ENCODE measurements around the gene RASSF10.

The RASSF10 gene

GRCh38 chr11:12998336-12998735 is 10.8 kb upstream of the RASSF10 start:
- Mint-ChIP-seq H3K27me3 (peaks cover 43% of the 10 kb centered on the region), H3K27ac (ENCODE audit: low read depth) (no peak overlapping the region), H3K36me3 (ENCODE audit: insufficient read depth) (no peaks in the 10 kb centered on the region), H3K4me3 (no peak overlapping the region), H3K9me3 (no peaks in the 10 kb centered on the region), H3K4me1 (no peaks in the 10 kb centered on the region)
- no peak for DNase-seq (ENCODE audit: low spot score in 2 of 2)
- ATAC-seq (replicated peaks; ENCODE audit: extremely low read depth, poor library complexity, severe bottlenecking) = no peak

GRCh38 chr11:12999597-12999996 is 9.5 kb upstream of the RASSF10 start:
- no peak overlapping the region for H3K27ac Mint-ChIP-seq (ENCODE audit: low read depth)
- ATAC-seq (replicated peaks; ENCODE audit: extremely low read depth, poor library complexity, severe bottlenecking) (no peak), DNase-seq (ENCODE audit: low spot score in 2 of 2) (no peak)
- peaks cover 44% of the 10 kb centered on the region for H3K27me3 Mint-ChIP-seq
- no peaks in the 10 kb centered on the region for H3K4me1 Mint-ChIP-seq
- no peaks in the 10 kb centered on the region for H3K9me3 Mint-ChIP-seq
- H3K36me3 Mint-ChIP-seq (ENCODE audit: insufficient read depth) = no peaks in the 10 kb centered on the region
- no peak overlapping the region for H3K4me3 Mint-ChIP-seq

GRCh38 chr11:13000116-13000515 is 9.0 kb upstream of the RASSF10 start:
- Mint-ChIP-seq H3K27me3 (peaks cover 45% of the 10 kb centered on the region), H3K36me3 (ENCODE audit: insufficient read depth) (no peaks in the 10 kb centered on the region), H3K4me1 (no peaks in the 10 kb centered on the region), H3K4me3 (no peak overlapping the region), H3K27ac (ENCODE audit: low read depth) (no peak overlapping the region), H3K9me3 (no peaks in the 10 kb centered on the region)
- DNase-seq (ENCODE audit: low spot score in 2 of 2) (no peak), ATAC-seq (replicated peaks; ENCODE audit: extremely low read depth, poor library complexity, severe bottlenecking) (no peak)

- H3K36me3 Mint-ChIP-seq (ENCODE audit: insufficient read depth) = no peaks in the 10 kb centered on the region
- H3K4me3 Mint-ChIP-seq = no peak overlapping the region
- no peak for DNase-seq (ENCODE audit: low spot score in 2 of 2)
- no peaks in the 10 kb centered on the region for H3K9me3 Mint-ChIP-seq
- no peaks in the 10 kb centered on the region for H3K4me1 Mint-ChIP-seq
- H3K27me3 Mint-ChIP-seq = peaks cover 50% of the 10 kb centered on the region
- no peak for ATAC-seq (replicated peaks; ENCODE audit: extremely low read depth, poor library complexity, severe bottlenecking)
- no peak overlapping the region for H3K27ac Mint-ChIP-seq (ENCODE audit: low read depth)
Measured at GRCh38 chr11:13000721-13001120, 8.4 kb upstream of the RASSF10 start.

GRCh38 chr11:13003736-13004493 is 5.2 kb upstream of the RASSF10 start:
- Mint-ChIP-seq H3K4me1 (peaks cover 5% of the 10 kb centered on the region), H3K4me3 (no peak overlapping the region), H3K27ac (ENCODE audit: low read depth) (no peak overlapping the region), H3K36me3 (ENCODE audit: insufficient read depth) (no peaks in the 10 kb centered on the region), H3K9me3 (no peaks in the 10 kb centered on the region), H3K27me3 (peaks cover 82% of the 10 kb centered on the region)
- ATAC-seq (replicated peaks; ENCODE audit: extremely low read depth, poor library complexity, severe bottlenecking) (no peak), DNase-seq (ENCODE audit: low spot score in 2 of 2) (no peak)

- Mint-ChIP-seq H3K27ac (ENCODE audit: low read depth) (no peak overlapping the region), H3K4me1 (peaks cover 5% of the 10 kb centered on the region), H3K27me3 (peaks cover 80% of the 10 kb centered on the region), H3K9me3 (no peaks in the 10 kb centered on the region), H3K36me3 (ENCODE audit: insufficient read depth) (no peaks in the 10 kb centered on the region), H3K4me3 (no peak overlapping the region)
- no peak for DNase-seq (ENCODE audit: low spot score in 2 of 2)
- ATAC-seq (replicated peaks; ENCODE audit: extremely low read depth, poor library complexity, severe bottlenecking) = no peak
Measured at GRCh38 chr11:13007182-13008060, 1.7 kb upstream of the RASSF10 start.

GRCh38 chr11:13008061-13008435 is 1.1 kb upstream of the RASSF10 start:
- Mint-ChIP-seq H3K4me3 (no peak overlapping the region), H3K9me3 (no peaks in the 10 kb centered on the region), H3K27me3 (peaks cover 80% of the 10 kb centered on the region), H3K36me3 (ENCODE audit: insufficient read depth) (no peaks in the 10 kb centered on the region), H3K27ac (ENCODE audit: low read depth) (no peak overlapping the region), H3K4me1 (peaks cover 5% of the 10 kb centered on the region)
- no peak for ATAC-seq (replicated peaks; ENCODE audit: extremely low read depth, poor library complexity, severe bottlenecking)
- DNase-seq (ENCODE audit: low spot score in 2 of 2) = no peak

GRCh38 chr11:13009476-13009920 is 382 bp downstream of the RASSF10 start:
- DNase-seq (ENCODE audit: low spot score in 2 of 2) (no peak), ATAC-seq (replicated peaks; ENCODE audit: extremely low read depth, poor library complexity, severe bottlenecking) (no peak)
- Mint-ChIP-seq H3K4me1 (peaks cover 5% of the 10 kb centered on the region), H3K27ac (ENCODE audit: low read depth) (no peak overlapping the region), H3K27me3 (peaks cover 80% of the 10 kb centered on the region), H3K36me3 (ENCODE audit: insufficient read depth) (no peaks in the 10 kb centered on the region), H3K9me3 (no peaks in the 10 kb centered on the region), H3K4me3 (no peak overlapping the region)

- Mint-ChIP-seq H3K36me3 (ENCODE audit: insufficient read depth) (no peaks in the 10 kb centered on the region), H3K4me3 (no peak overlapping the region), H3K9me3 (no peaks in the 10 kb centered on the region), H3K27me3 (peaks cover 84% of the 10 kb centered on the region), H3K4me1 (peaks cover 5% of the 10 kb centered on the region), H3K27ac (ENCODE audit: low read depth) (no peak overlapping the region)
- ATAC-seq (replicated peaks; ENCODE audit: extremely low read depth, poor library complexity, severe bottlenecking) (no peak), DNase-seq (ENCODE audit: low spot score in 2 of 2) (no peak)
Measured at GRCh38 chr11:13009921-13010748, 1.0 kb downstream of the RASSF10 start.

GRCh38 chr11:13010749-13011465 is 1.8 kb downstream of the RASSF10 start:
- no peak for DNase-seq (ENCODE audit: low spot score in 2 of 2)
- Mint-ChIP-seq H3K9me3 (no peaks in the 10 kb centered on the region), H3K4me1 (peaks cover 5% of the 10 kb centered on the region), H3K27me3 (peaks cover 84% of the 10 kb centered on the region), H3K4me3 (no peak overlapping the region), H3K36me3 (ENCODE audit: insufficient read depth) (no peaks in the 10 kb centered on the region), H3K27ac (ENCODE audit: low read depth) (no peak overlapping the region)
- no peak for ATAC-seq (replicated peaks; ENCODE audit: extremely low read depth, poor library complexity, severe bottlenecking)

- Mint-ChIP-seq H3K4me3 (no peak overlapping the region), H3K4me1 (peaks cover 5% of the 10 kb centered on the region), H3K27ac (ENCODE audit: low read depth) (no peak overlapping the region), H3K36me3 (ENCODE audit: insufficient read depth) (no peaks in the 10 kb centered on the region), H3K9me3 (no peaks in the 10 kb centered on the region), H3K27me3 (peaks cover 84% of the 10 kb centered on the region)
- DNase-seq (ENCODE audit: low spot score in 2 of 2) (no peak), ATAC-seq (replicated peaks; ENCODE audit: extremely low read depth, poor library complexity, severe bottlenecking) (no peak)
Measured at GRCh38 chr11:13011466-13012055, 2.4 kb downstream of the RASSF10 start.
